Subcutaneous adipose tissue (tissue), 4 donors: Measurements from ENCODE around the gene ZNF275. TPM values are rescaled to one million over a fixed set of nuclear protein-coding genes. Genes with fewer than 3 reads are reported as not detected.

Experiments
- CTCF ChIP-seq: fragments of 450-650 bp; IDR thresholded peaks from one replicate; pipeline ENCODE4 v1.5.1; 2016; ENCODE audit warnings: low read depth, mild to moderate bottlenecking, control low read depth, antibody characterized with exemption, moderate library complexity
- total RNA-seq, 4 donors: library from RNA; depleted of rRNA; stranded (reverse); fragments of >200 nt; gene quantifications; one replicate each; pipeline ENCODE4 v1.1.0, GENCODE V29; 2016

The ZNF275 gene
- total RNA-seq, 4 donors from 2014 or later = 8.3 to 30.9 (median 15.9) TPM

- no peak for TF ChIP-seq CTCF
Observed at GRCh38 chrX:153327561-153327960, 6.4 kb upstream of the ZNF275 start.

- no peak for TF ChIP-seq CTCF
Observed at GRCh38 chrX:153333266-153333665, 687 bp upstream of the ZNF275 start.

GRCh38 chrX:153334654-153335295 is 822 bp downstream of the ZNF275 start:
- TF ChIP-seq CTCF = no peak

GRCh38 chrX:153336121-153336894 is 2.4 kb downstream of the ZNF275 start:
- no peak for TF ChIP-seq CTCF

DNA sequence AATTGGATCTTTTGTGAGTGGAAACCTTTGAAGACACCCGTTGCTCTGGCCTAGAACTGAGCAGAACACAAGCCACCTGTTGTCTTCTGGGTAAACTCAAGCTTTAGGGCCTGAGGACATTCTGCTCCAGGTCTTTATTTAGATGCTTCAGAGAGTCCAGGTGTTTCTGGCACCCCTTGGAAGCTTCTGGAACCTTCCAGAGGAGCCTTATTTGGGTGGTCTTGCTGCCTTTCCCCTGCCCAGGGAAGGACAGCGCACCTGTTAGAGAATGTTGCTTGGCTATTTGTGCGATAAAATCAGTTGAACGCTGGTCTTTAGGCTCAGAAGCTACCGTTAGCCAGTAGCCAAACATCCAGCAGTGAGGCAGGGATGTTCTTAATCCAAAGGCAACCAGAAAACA is 3.0 kb downstream of the ZNF275 start:
- TF ChIP-seq CTCF = no peak

- TF ChIP-seq CTCF = no peak
Observed at GRCh38 chrX:153338836-153339235, 4.9 kb downstream of the ZNF275 start.

- TF ChIP-seq CTCF = no peak
Observed at GRCh38 chrX:153339662-153340061, 5.7 kb downstream of the ZNF275 start.
